Gastrocnemius medialis (tissue), 4 donors: ENCODE measurements around the gene RGCC.

Source experiments
- POLR2A ChIP-seq, 2 donors: fragments of 450-650 bp; IDR thresholded peaks; one replicate each; pipeline ENCODE4 v1.6.1; 2017; ENCODE audit warnings: antibody characterized with exemption in 2 of 2, mild to moderate bottlenecking in 2 of 2, moderate library complexity in 2 of 2
- TF ChIP-seq, protein P1 (sequence below), 5 experiments: fragments of 450-650 bp in 3 of 5; fragments of 200-600 bp in 2 of 5; sonication (generic) in 2 of 5; IDR thresholded peaks in 4 of 5; conservative IDR thresholded peaks in 1 of 5; 1 replicate in 4 of 5; 2 replicates in 1 of 5; pipeline ENCODE4 v1.5.1; 2016 to 2019; ENCODE audit warnings: antibody characterized with exemption in 5 of 5, mild to moderate bottlenecking in 3 of 5, moderate library complexity in 3 of 5

DNA sequence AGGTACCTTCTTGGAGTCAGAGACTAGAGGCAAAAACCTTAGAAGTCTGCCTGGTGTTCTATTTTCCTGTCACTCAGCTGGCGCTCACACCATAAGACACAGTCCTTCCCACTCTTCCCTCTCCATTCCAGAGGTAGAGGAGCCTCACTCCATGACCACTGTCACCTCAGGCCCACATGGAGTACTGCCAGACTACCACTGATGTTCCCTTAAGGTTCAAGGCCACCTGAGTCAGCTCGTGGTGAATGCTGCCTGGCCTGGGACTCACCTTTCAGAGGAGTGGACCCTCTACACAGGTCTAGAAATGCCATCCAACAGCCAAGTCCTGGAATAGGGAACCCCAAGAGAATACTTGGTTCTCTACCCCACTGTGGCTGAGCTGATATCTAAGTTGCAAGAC, 29.9 kb downstream of the RGCC start:
- TF ChIP-seq, protein P1, sequence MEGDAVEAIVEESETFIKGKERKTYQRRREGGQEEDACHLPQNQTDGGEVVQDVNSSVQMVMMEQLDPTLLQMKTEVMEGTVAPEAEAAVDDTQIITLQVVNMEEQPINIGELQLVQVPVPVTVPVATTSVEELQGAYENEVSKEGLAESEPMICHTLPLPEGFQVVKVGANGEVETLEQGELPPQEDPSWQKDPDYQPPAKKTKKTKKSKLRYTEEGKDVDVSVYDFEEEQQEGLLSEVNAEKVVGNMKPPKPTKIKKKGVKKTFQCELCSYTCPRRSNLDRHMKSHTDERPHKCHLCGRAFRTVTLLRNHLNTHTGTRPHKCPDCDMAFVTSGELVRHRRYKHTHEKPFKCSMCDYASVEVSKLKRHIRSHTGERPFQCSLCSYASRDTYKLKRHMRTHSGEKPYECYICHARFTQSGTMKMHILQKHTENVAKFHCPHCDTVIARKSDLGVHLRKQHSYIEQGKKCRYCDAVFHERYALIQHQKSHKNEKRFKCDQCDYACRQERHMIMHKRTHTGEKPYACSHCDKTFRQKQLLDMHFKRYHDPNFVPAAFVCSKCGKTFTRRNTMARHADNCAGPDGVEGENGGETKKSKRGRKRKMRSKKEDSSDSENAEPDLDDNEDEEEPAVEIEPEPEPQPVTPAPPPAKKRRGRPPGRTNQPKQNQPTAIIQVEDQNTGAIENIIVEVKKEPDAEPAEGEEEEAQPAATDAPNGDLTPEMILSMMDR (IDR thresholded peaks at IDR 0.05 in 4 of 5, conservative IDR thresholded peaks at IDR 0.05 in 1 of 5): no peak
- TF ChIP-seq POLR2A (IDR thresholded peaks at IDR 0.05): no peak
